DOHH2 (cell line): Measurements from ENCODE around the gene PYDC2.

Experiments
- H3F3A ChIP-seq: fragments of 200-600 bp; sonication (generic), shearing (Covaris generic); 2 replicates; pipeline ENCODE4 v1.6.0; 2016; ENCODE audit warnings: antibody characterized with exemption, mild to moderate bottlenecking; ENCODE audit not compliant: control insufficient read depth, insufficient read depth
- H3K27ac ChIP-seq: fragments of 200-600 bp; sonication (generic); 2 replicates; pipeline ENCODE4 v1.5.1; 2014; ENCODE audit warnings: low read depth, mild to moderate bottlenecking, low read length, moderate library complexity
- H3K27me3 ChIP-seq: fragments of 200-600 bp; sonication (generic); 2 replicates; pipeline ENCODE4 v1.6.1; 2014; ENCODE audit warnings: mild to moderate bottlenecking, low read length, mixed read lengths; ENCODE audit not compliant: control insufficient read depth
- H3K36me3 ChIP-seq: fragments of 200-600 bp; sonication (generic); 2 replicates; pipeline ENCODE4 v1.6.1; 2014; ENCODE audit warnings: mild to moderate bottlenecking, low read length, moderate library complexity, mixed read lengths; ENCODE audit not compliant: control insufficient read depth
- H3K4me1 ChIP-seq: fragments of 200-600 bp; sonication (generic); 2 replicates; pipeline ENCODE4 v1.6.1; 2014; ENCODE audit warnings: mild to moderate bottlenecking, low read length, mixed read lengths; ENCODE audit not compliant: control insufficient read depth
- H3K4me2 ChIP-seq: fragments of 200-600 bp; sonication (generic); 2 replicates; pipeline ENCODE4 v1.6.0; 2014; ENCODE audit warnings: mild to moderate bottlenecking, low read length, moderate library complexity
- H3K4me3 ChIP-seq: fragments of 200-600 bp; sonication (generic); 2 replicates; pipeline ENCODE4 v1.5.1; 2014; ENCODE audit warnings: mild to moderate bottlenecking, low read length, mixed read lengths
- H3K79me2 ChIP-seq: fragments of 200-600 bp; sonication (generic); 2 replicates; pipeline ENCODE4 v1.6.1; 2014; ENCODE audit warnings: mild to moderate bottlenecking, low read length, mixed read lengths; ENCODE audit not compliant: control insufficient read depth
- H3K9me2 ChIP-seq: fragments of 200-600 bp; sonication (generic); replicated peaks from 2 replicates; pipeline ENCODE4 v1.6.1; 2014; ENCODE audit warnings: mild to moderate bottlenecking, low read length, mixed read lengths; ENCODE audit not compliant: control insufficient read depth
- H3K9me3 ChIP-seq: fragments of 200-600 bp; sonication (generic); 2 replicates; pipeline ENCODE4 v1.6.1; 2014; ENCODE audit warnings: antibody characterized with exemption, low read length, mixed read lengths; ENCODE audit not compliant: control insufficient read depth, insufficient read depth
- H4K20me1 ChIP-seq: fragments of 200-600 bp; sonication (generic); 2 replicates; pipeline ENCODE4 v1.6.0; 2014; ENCODE audit warnings: low read depth, mild to moderate bottlenecking, antibody characterized with exemption, low read length, moderate library complexity; ENCODE audit not compliant: control insufficient read depth, insufficient read depth
- CTCF ChIP-seq: fragments of 200-600 bp; sonication (generic); IDR thresholded peaks from one replicate; pipeline ENCODE4 v1.5.1; 2014; ENCODE audit warnings: antibody characterized with exemption, mild to moderate bottlenecking, low read depth, low read length; ENCODE audit not compliant: poor library complexity, severe bottlenecking
- EZH2phosphoT487 ChIP-seq: fragments of 200-600 bp; sonication (generic); IDR thresholded peaks from 2 replicates; pipeline ENCODE4 v1.6.1; 2017; ENCODE audit warnings: borderline replicate concordance, mild to moderate bottlenecking, antibody characterized with exemption, low read length, moderate library complexity, mixed read lengths

The PYDC2 gene

GRCh38 chr3:191430103-191430502, 30.9 kb upstream of the PYDC2 start:
- Histone ChIP-seq H3K4me3 (no peak overlapping the region), H3K27ac (no peak overlapping the region)
- TF ChIP-seq EZH2phosphoT487: no peak

GRCh38 chr3:191431160-191431822, 29.7 kb upstream of the PYDC2 start:
- Histone ChIP-seq H3K79me2 (no peaks in the 10 kb centered on the region), H3K27ac (no peak overlapping the region), H3F3A (no peaks in the 10 kb centered on the region), H3K9me2 (no peaks in the 10 kb centered on the region), H3K4me3 (no peak overlapping the region), H3K4me2 (no peak overlapping the region), H3K4me1 (peaks cover 10% of the 10 kb centered on the region), H3K27me3 (no peaks in the 10 kb centered on the region), H4K20me1 (no peaks in the 10 kb centered on the region), H3K9me3 (no peaks in the 10 kb centered on the region), H3K36me3 (no peaks in the 10 kb centered on the region)
- TF ChIP-seq EZH2phosphoT487 (no peak), CTCF (no peak)

More at GRCh38 chr3:191430103-191430502, 30.9 kb upstream of the PYDC2 start:
- Histone ChIP-seq H3F3A (no peaks in the 10 kb centered on the region), H3K9me2 (no peaks in the 10 kb centered on the region), H3K27me3 (no peaks in the 10 kb centered on the region), H3K79me2 (no peaks in the 10 kb centered on the region), H3K4me2 (no peak overlapping the region), H4K20me1 (no peaks in the 10 kb centered on the region), H3K36me3 (no peaks in the 10 kb centered on the region), H3K4me1 (no peaks in the 10 kb centered on the region), H3K9me3 (no peaks in the 10 kb centered on the region)

GRCh38 chr3:191432162-191432561, 28.8 kb upstream of the PYDC2 start:
- no peaks in the 10 kb centered on the region for H3K36me3 ChIP-seq
- H3K4me1 ChIP-seq: peaks cover 12% of the 10 kb centered on the region
- no peak overlapping the region for H3K27ac ChIP-seq
- no peak overlapping the region for H3K4me3 ChIP-seq
- H3K27me3 ChIP-seq: no peaks in the 10 kb centered on the region
- H3K4me2 ChIP-seq: no peak overlapping the region
- no peaks in the 10 kb centered on the region for H3K9me3 ChIP-seq
- no peaks in the 10 kb centered on the region for H3F3A ChIP-seq
- H3K79me2 ChIP-seq: no peaks in the 10 kb centered on the region
- H4K20me1 ChIP-seq: no peaks in the 10 kb centered on the region
- no peaks in the 10 kb centered on the region for H3K9me2 ChIP-seq
- TF ChIP-seq CTCF (no peak), EZH2phosphoT487 (no peak)

GRCh38 chr3:191434024-191434423, 26.9 kb upstream of the PYDC2 start:
- Histone ChIP-seq H3K27me3 (no peaks in the 10 kb centered on the region), H3F3A (no peaks in the 10 kb centered on the region), H3K4me2 (no peak overlapping the region), H3K27ac (no peak overlapping the region), H3K9me2 (no peaks in the 10 kb centered on the region), H3K9me3 (no peaks in the 10 kb centered on the region), H3K4me1 (peaks cover 12% of the 10 kb centered on the region), H3K79me2 (no peaks in the 10 kb centered on the region), H3K36me3 (no peaks in the 10 kb centered on the region), H4K20me1 (no peaks in the 10 kb centered on the region), H3K4me3 (no peak overlapping the region)
- no peak for TF ChIP-seq CTCF
- no peak for TF ChIP-seq EZH2phosphoT487
